Gastrocnemius medialis (tissue), 4 donors: ENCODE data around the gene ATAD3A.
"Not testable (repeated sequence)": the region's sequence is repeated elsewhere in the genome, so short reads cannot be mapped to it uniquely, and the experiment has no call there.

Source experiments
- POLR2A ChIP-seq, 2 donors: fragments of 450-650 bp; IDR thresholded peaks; one replicate each; pipeline ENCODE4 v1.6.1; 2017; ENCODE audit warnings: antibody characterized with exemption in 2 of 2, mild to moderate bottlenecking in 2 of 2, moderate library complexity in 2 of 2
- TF ChIP-seq, protein P1 (sequence below), 5 experiments: fragments of 450-650 bp in 3 of 5; fragments of 200-600 bp in 2 of 5; sonication (generic) in 2 of 5; IDR thresholded peaks in 4 of 5; conservative IDR thresholded peaks in 1 of 5; 1 replicate in 4 of 5; 2 replicates in 1 of 5; pipeline ENCODE4 v1.5.1; 2016 to 2019; ENCODE audit warnings: antibody characterized with exemption in 5 of 5, mild to moderate bottlenecking in 3 of 5, moderate library complexity in 3 of 5

DNA sequence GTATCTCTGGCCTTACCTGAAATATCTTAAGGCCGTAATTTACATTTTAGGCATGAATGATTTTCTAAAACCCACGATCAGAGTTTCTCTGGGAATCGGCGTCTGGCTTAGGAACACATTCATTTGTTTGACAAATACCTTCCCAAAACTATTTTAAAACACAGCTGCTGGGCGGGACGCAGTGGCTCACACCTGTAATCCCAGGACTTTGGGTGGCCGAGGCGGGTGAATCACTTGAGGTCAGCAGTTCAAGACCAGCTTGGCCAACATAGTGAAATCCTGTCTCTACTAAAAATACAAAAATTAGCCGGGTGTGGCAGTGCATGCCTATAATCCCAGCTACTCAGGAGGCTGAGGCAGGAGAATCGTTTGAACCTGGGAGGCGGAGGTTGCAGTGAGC lies 45.0 kb downstream of the ATAD3A start:
- TF ChIP-seq, protein P1, sequence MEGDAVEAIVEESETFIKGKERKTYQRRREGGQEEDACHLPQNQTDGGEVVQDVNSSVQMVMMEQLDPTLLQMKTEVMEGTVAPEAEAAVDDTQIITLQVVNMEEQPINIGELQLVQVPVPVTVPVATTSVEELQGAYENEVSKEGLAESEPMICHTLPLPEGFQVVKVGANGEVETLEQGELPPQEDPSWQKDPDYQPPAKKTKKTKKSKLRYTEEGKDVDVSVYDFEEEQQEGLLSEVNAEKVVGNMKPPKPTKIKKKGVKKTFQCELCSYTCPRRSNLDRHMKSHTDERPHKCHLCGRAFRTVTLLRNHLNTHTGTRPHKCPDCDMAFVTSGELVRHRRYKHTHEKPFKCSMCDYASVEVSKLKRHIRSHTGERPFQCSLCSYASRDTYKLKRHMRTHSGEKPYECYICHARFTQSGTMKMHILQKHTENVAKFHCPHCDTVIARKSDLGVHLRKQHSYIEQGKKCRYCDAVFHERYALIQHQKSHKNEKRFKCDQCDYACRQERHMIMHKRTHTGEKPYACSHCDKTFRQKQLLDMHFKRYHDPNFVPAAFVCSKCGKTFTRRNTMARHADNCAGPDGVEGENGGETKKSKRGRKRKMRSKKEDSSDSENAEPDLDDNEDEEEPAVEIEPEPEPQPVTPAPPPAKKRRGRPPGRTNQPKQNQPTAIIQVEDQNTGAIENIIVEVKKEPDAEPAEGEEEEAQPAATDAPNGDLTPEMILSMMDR (IDR thresholded peaks at IDR 0.05 in 4 of 5, conservative IDR thresholded peaks at IDR 0.05 in 1 of 5): not testable (repeated sequence)
- not testable (repeated sequence) for TF ChIP-seq POLR2A (IDR thresholded peaks at IDR 0.05)
